HepG2 (cell line): ENCODE measurements around the gene NRBP1. TPM values are rescaled to one million over a fixed set of nuclear protein-coding genes. Genes with fewer than 3 reads are reported as not detected.
A peak's percentile ranks its signal among the peaks of the same experiment; 100 is the strongest.

ENCODE experiments used
- ATAC-seq: fragments of 200-7000 bp; cut with Tn5 transposase; 3 replicates; pipeline ENCODE4 v1.9.1; 2020; ENCODE audit warnings: mild to moderate bottlenecking, moderate library complexity
- BruUV-seq: library from RNA; stranded (reverse); fragments of 400-500 nt; replicated peaks from 2 replicates; lab custom pipeline; 2021; lab: Mats Ljungman, UMichigan
- CTCF ChIA-PET: fragments of 300-600 bp; formaldehyde crosslinking; extraction: SDS; loops from one replicate; lab custom pipeline; 2021; ENCODE audit warnings: low total read pairs, inconsistent platforms, low intra/inter-chr PET ratio; lab: Yijun Ruan, JAX
- POLR2A ChIA-PET: fragments of 350-600 bp; sonication (Branson Sonifier 250); formaldehyde crosslinking; loops from one replicate; lab custom pipeline; 2020; ENCODE audit warnings: antibody characterized with exemption, inconsistent platforms; lab: Yijun Ruan, JAX
- DNase-seq: peaks from one replicate; pipeline ENCODE4 v3.0.0-alpha.2; 2015; ENCODE audit warnings: low spot score
- FAIRE-seq: peaks from 3 replicates; lab custom pipeline; 2011; peaks lifted over from hg19 to GRCh38; lab: Jason Lieb, UNC
- H2AFZ ChIP-seq: one replicate; pipeline ENCODE4 v1.6.1; 2011; ENCODE audit warnings: low read length, inconsistent platforms
- H3K27ac ChIP-seq: fragments of 300-600 bp; 3 replicates; pipeline ENCODE4 v1.8.0; 2011; ENCODE audit warnings: mixed run types, mild to moderate bottlenecking, mixed read lengths, low read length, inconsistent platforms; ENCODE audit not compliant: insufficient read depth; ENCODE audit errors: extremely low read length
- H3K27me3 ChIP-seq, 2 experiments: fragments of 200-600 bp in 1 of 2; 2 replicates in 1 of 2; 3 replicates in 1 of 2; pipeline versions ENCODE4 v1.6.0 to v1.8.0; 2011; ENCODE audit warnings: low read length in 2 of 2, mild to moderate bottlenecking in 2 of 2, moderate library complexity in 2 of 2, inconsistent platforms in 1 of 2; ENCODE audit not compliant: insufficient read depth in 2 of 2, control insufficient read depth in 1 of 2
- H3K36me3 ChIP-seq, 2 experiments: fragments of 200-600 bp in 1 of 2; replicated peaks in 1 of 2; 2 replicates in 1 of 2; 3 replicates in 1 of 2; pipeline versions ENCODE4 v1.5.1 to v1.8.0; 2011; ENCODE audit warnings: low read length in 2 of 2, inconsistent platforms in 1 of 2; ENCODE audit not compliant: insufficient read depth in 2 of 2, control insufficient read depth in 1 of 2
- H3K4me1 ChIP-seq: 2 replicates; pipeline ENCODE4 v1.5.1; 2012; ENCODE audit warnings: low read length, inconsistent platforms; ENCODE audit not compliant: insufficient read depth
- H3K4me2 ChIP-seq: 2 replicates; pipeline ENCODE4 v1.6.0; 2011; ENCODE audit warnings: low read depth, low read length, inconsistent platforms
- H3K4me3 ChIP-seq, 3 experiments: fragments of 200-600 bp in 1 of 3; sonication (generic), shearing (Covaris generic) in 1 of 3; replicated peaks in 1 of 3; 2 replicates each; pipeline ENCODE4 v1.5.1; 2011 to 2016; ENCODE audit warnings: low read length in 3 of 3, inconsistent platforms in 2 of 3, low read depth in 2 of 3, mild to moderate bottlenecking in 2 of 3, control low read depth in 1 of 3, mixed read lengths in 1 of 3; ENCODE audit not compliant: insufficient read depth in 1 of 3
- H3K79me2 ChIP-seq: one replicate; pipeline ENCODE4 v1.6.1; 2011; ENCODE audit warnings: low read length, inconsistent platforms; ENCODE audit not compliant: insufficient read depth
- H3K9ac ChIP-seq: 2 replicates; pipeline ENCODE4 v1.6.0; 2011; ENCODE audit warnings: mild to moderate bottlenecking, low read depth, low read length, inconsistent platforms; ENCODE audit not compliant: insufficient read depth
- H3K9me3 ChIP-seq: 2 replicates; pipeline ENCODE4 v1.5.1; 2012; ENCODE audit warnings: mild to moderate bottlenecking, low read length
- H4K20me1 ChIP-seq: 2 replicates; pipeline ENCODE4 v1.6.0; 2011; ENCODE audit warnings: inconsistent platforms, mild to moderate bottlenecking, low read length, moderate library complexity; ENCODE audit not compliant: insufficient read depth
- CAMTA2 ChIP-seq: sonication (generic); formaldehyde crosslinking; IDR thresholded peaks from 2 replicates; pipeline ENCODE4 v1.4.0; 2020; ENCODE audit warnings: mild to moderate bottlenecking, missing genetic modification reagents, borderline replicate concordance
- HNF4G ChIP-seq, 2 experiments: sonication (generic) in 1 of 2; formaldehyde crosslinking in 1 of 2; IDR thresholded peaks; 2 replicates each; pipeline versions ENCODE4 v1.4.0 to v1.6.1; 2011 to 2020; ENCODE audit warnings: borderline replicate concordance in 2 of 2, low read depth in 2 of 2, mild to moderate bottlenecking in 2 of 2, low read length in 1 of 2, missing genetic modification reagents in 1 of 2, moderate library complexity in 1 of 2
- MAZ ChIP-seq, 2 experiments: sonication (generic) in 1 of 2; formaldehyde crosslinking in 1 of 2; IDR thresholded peaks; 2 replicates each; pipeline versions ENCODE4 v1.5.0 to v1.6.1; 2012 to 2020; ENCODE audit warnings: low read depth in 2 of 2, mild to moderate bottlenecking in 2 of 2, borderline replicate concordance in 1 of 2, improper control_type of control experiment in 1 of 2, low read length in 1 of 2, missing genetic modification reagents in 1 of 2, moderate library complexity in 1 of 2
- NFATC3 ChIP-seq: sonication (generic); formaldehyde crosslinking; IDR thresholded peaks from 2 replicates; pipeline ENCODE4 v1.5.1; 2020; ENCODE audit warnings: mild to moderate bottlenecking, missing genetic modification reagents
- NR2F2 ChIP-seq: IDR thresholded peaks from 2 replicates; pipeline ENCODE4 v1.6.1; 2012; ENCODE audit warnings: low read depth, inconsistent platforms, borderline replicate concordance
- POGZ ChIP-seq: sonication (generic); formaldehyde crosslinking; IDR thresholded peaks from 2 replicates; pipeline ENCODE4 v1.4.0; 2020; ENCODE audit warnings: mild to moderate bottlenecking, missing genetic modification reagents
- TERF1 ChIP-seq: sonication (generic); formaldehyde crosslinking; IDR thresholded peaks from 2 replicates; pipeline ENCODE4 v1.8.0; 2022; ENCODE audit warnings: mild to moderate bottlenecking, missing genetic modification reagents, moderate library complexity
- ZKSCAN8 ChIP-seq: IDR thresholded peaks from 2 replicates; pipeline ENCODE4 v1.6.1; 2016; ENCODE audit warnings: borderline replicate concordance, missing genetic modification reagents, missing compliant biosample characterization
- ZNF121 ChIP-seq: sonication (generic); formaldehyde crosslinking; IDR thresholded peaks from 2 replicates; pipeline ENCODE4 v1.5.0; 2020; ENCODE audit warnings: mild to moderate bottlenecking, missing genetic modification reagents
- ZNF276 ChIP-seq: sonication (generic); formaldehyde crosslinking; IDR thresholded peaks from 2 replicates; pipeline ENCODE4 v1.4.0; 2020; ENCODE audit warnings: mild to moderate bottlenecking, low read depth, missing genetic modification reagents
- ZNF33A ChIP-seq: sonication (generic); formaldehyde crosslinking; IDR thresholded peaks from 2 replicates; pipeline ENCODE4 v1.5.1; 2020; ENCODE audit warnings: missing genetic modification reagents, mild to moderate bottlenecking, moderate library complexity, borderline replicate concordance
- ZNF33B ChIP-seq: sonication (generic); formaldehyde crosslinking; IDR thresholded peaks from 2 replicates; pipeline ENCODE4 v1.5.1; 2020; ENCODE audit warnings: mild to moderate bottlenecking, missing genetic modification reagents
- ZNF605 ChIP-seq: sonication (generic); formaldehyde crosslinking; IDR thresholded peaks from 2 replicates; pipeline ENCODE4 v1.8.0; 2022; ENCODE audit warnings: mild to moderate bottlenecking, missing genetic modification reagents
- ZNF772 ChIP-seq: sonication (generic); formaldehyde crosslinking; IDR thresholded peaks from 2 replicates; pipeline ENCODE4 v1.5.0; 2020; ENCODE audit warnings: mild to moderate bottlenecking, missing genetic modification reagents
- ZNF83 ChIP-seq: sonication (generic); formaldehyde crosslinking; IDR thresholded peaks from 2 replicates; pipeline ENCODE4 v1.4.0; 2020; ENCODE audit warnings: missing genetic modification reagents, mild to moderate bottlenecking, borderline replicate concordance
- ZZZ3 ChIP-seq: sonication (generic); formaldehyde crosslinking; IDR thresholded peaks from 2 replicates; pipeline ENCODE4 v1.4.0; 2020; ENCODE audit warnings: missing genetic modification reagents, mild to moderate bottlenecking, borderline replicate concordance
- WGBS: methylation state at CpG from one replicate; pipeline ENCODE4 v1.1.6; 2017; ENCODE audit warnings: low lambda C conversion rate; 5-methylcytosine and 5-hydroxymethylcytosine counted together
- in situ Hi-C: cut with HindIII; loops from 2 replicates; pipeline ENCODE4 v1.10.0; 2017; ENCODE audit warnings: low pct_unique_long_range_greater_than_20kb; ENCODE audit not compliant: extremely low pct_ligation_motif_present
- intact Hi-C: fragments of 100-400 bp; cut with micrococcal nuclease; formaldehyde crosslinking; loops from one replicate; pipeline ENCODE4 v1.10.0; 2022; ENCODE audit not compliant: unreplicated experiment
- polyA plus RNA-seq, 8 experiments: library from polyadenylated mRNA; depleted of rRNA in 3 of 8; stranded (reverse) in 7 of 8; unstranded in 1 of 8; fragments of >200 nt; fragmentation: Illumina TruSeq in 4 of 8; extraction: Trizol in 4 of 8; gene quantifications; 2 replicates each; pipeline versions ENCODE4 v1.2.1 to v1.2.3, GENCODE V29; 2011 to 2016; ENCODE audit warnings: low read depth in 4 of 8, missing spikeins in 1 of 8, mixed read lengths in 1 of 8; ENCODE audit not compliant: insufficient read depth in 1 of 8
- total RNA-seq, 5 experiments: library from RNA; depleted of rRNA; stranded (reverse); fragments of >200 nt; fragmentation: Illumina TruSeq; extraction: Trizol; gene quantifications; 2 replicates each; pipeline ENCODE4 v1.2.3, GENCODE V29; 2016; ENCODE audit warnings: low read depth in 1 of 5
- TF ChIP-seq, protein P1 (sequence below): sonication (generic); formaldehyde crosslinking; IDR thresholded peaks from 2 replicates; pipeline ENCODE4 v1.8.0; 2022; ENCODE audit warnings: mild to moderate bottlenecking, missing genetic modification reagents, borderline replicate concordance
- TF ChIP-seq, protein P2 (sequence below): sonication (generic); formaldehyde crosslinking; IDR thresholded peaks from 2 replicates; pipeline ENCODE4 v1.4.0; 2020; ENCODE audit warnings: mild to moderate bottlenecking, missing genetic modification reagents

NRBP1 gene
- total and polyA plus RNA-seq, 2 of the 13 experiments (the other 11 are each of a cell fraction or from before 2014, with no cell fraction given), result 165 to 240 TPM

DNA sequence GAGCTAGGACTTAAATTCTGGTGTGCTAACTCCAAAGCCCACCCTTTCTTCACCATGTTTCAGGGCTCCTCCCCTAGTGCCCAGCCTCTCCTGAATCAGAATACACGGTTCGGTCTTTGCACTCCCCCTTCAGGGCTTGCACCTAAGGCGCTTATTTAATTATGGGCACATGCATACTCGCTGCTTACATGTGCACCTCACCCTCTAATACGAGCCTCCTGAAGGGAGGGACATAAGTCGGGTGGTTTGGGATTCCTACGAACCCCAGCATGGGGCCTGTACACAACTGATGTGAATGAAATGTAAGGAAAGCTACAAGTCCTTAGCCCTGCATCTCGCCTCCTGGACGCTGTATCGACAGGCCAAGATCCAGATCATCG, 60.7 kb downstream of the NRBP1 start:
- ChIA-PET CTCF (no interaction called here), POLR2A (no interaction called here)
- H3K79me2 ChIP-seq, result no peaks in the 10 kb centered on the region
- peak overlapping the region; percentile 100 for H3K4me2 ChIP-seq
- 3% methylated on average over 11 of the region's 11 CpGs for WGBS
- peak; percentile 56 for ATAC-seq
- H2AFZ ChIP-seq, result peak overlapping the region; percentile 81
- in situ Hi-C loops, result no loop called here
- peaks cover 1 to 4% of the 10 kb centered on the region in 2 experiments; a peak in 2 of 5 replicates for H3K36me3 ChIP-seq
- FAIRE-seq, result no peak
- BruUV-seq, result no TSS peak
- H3K4me3 ChIP-seq, result peak overlapping the region; percentile 69 to 79 (median 78)
- peak overlapping the region; percentile 73 for H3K9ac ChIP-seq
- peaks cover 39% of the 10 kb centered on the region for H3K4me1 ChIP-seq
- DNase-seq, result peak; percentile 44
- no peaks in the 10 kb centered on the region for H4K20me1 ChIP-seq
- peak overlapping the region; percentile 54 for H3K27ac ChIP-seq
- intact Hi-C loops, result loop anchor here (1.0 to 2.0 kb wide), 2 partner anchors 60 to 80 kb away; partner anchors contain the start of gene PPM1G
- no peaks in the 10 kb centered on the region; a peak in 1 of 5 replicates for H3K27me3 ChIP-seq
- no peaks in the 10 kb centered on the region for H3K9me3 ChIP-seq
- TF ChIP-seq ZNF605 (CRISPR knock-in tag) (no peak), ZNF33A (CRISPR knock-in tag) (no peak), NFATC3 (CRISPR knock-in tag) (0 out of 2 replicates have a peak, but pooled peaks have one; percentile 55), ZNF772 (peak; percentile 33; the same call in 1 of the 2 replicates), TERF1 (CRISPR knock-in tag) (no peak), CAMTA2 (CRISPR knock-in tag) (peak; percentile 65; the same call in 1 of the 2 replicates), ZKSCAN8 (no peak), ZZZ3 (CRISPR knock-in tag) (no peak), ZNF83 (no peak), ZNF33B (CRISPR knock-in tag) (0 out of 2 replicates have a peak, but pooled peaks have one; percentile 23), POGZ (peak; percentile 34; the same call in 1 of the 2 replicates), NR2F2 (0 out of 2 replicates have a peak, but pooled peaks have one; percentile 23), MAZ (IDR thresholded peaks at IDR 0.05; ENCODE audit: borderline replicate concordance, low read depth, low read length) (no peak), MAZ (CRISPR knock-in tag; IDR thresholded peaks at IDR 0.05; ENCODE audit: low read depth) (peak; percentile 3; the same call in 1 of the 2 replicates), ZNF276 (no peak), ZNF121 (CRISPR knock-in tag) (peak; percentile 70), HNF4G (IDR thresholded peaks at IDR 0.05; ENCODE audit: borderline replicate concordance, low read depth, low read length) (no peak), HNF4G (CRISPR knock-in tag; IDR thresholded peaks at IDR 0.05; ENCODE audit: borderline replicate concordance, low read depth) (0 out of 2 replicates have a peak, but pooled peaks have one; percentile 18)
- TF ChIP-seq, protein P1, sequence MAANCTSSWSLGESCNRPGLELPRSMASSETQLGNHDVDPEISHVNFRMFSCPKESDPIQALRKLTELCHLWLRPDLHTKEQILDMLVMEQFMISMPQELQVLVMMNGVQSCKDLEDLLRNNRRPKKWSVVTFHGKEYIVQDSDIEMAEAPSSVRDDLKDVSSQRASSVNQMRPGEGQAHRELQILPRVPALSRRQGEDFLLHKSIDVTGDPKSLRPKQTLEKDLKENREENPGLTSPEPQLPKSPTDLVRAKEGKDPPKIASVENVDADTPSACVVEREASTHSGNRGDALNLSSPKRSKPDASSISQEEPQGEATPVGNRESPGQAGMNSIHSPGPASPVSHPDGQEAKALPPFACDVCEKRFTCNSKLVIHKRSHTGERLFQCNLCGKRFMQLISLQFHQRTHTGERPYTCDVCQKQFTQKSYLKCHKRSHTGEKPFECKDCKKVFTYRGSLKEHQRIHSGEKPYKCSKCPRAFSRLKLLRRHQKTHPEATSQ (CRISPR knock-in tag), result no peak
- TF ChIP-seq, protein P2, sequence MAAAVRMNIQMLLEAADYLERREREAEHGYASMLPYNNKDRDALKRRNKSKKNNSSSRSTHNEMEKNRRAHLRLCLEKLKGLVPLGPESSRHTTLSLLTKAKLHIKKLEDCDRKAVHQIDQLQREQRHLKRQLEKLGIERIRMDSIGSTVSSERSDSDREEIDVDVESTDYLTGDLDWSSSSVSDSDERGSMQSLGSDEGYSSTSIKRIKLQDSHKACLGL, result 0 out of 2 replicates have a peak, but pooled peaks have one; percentile 14
